ENCODE data around the gene TMEM52B.
A peak's percentile ranks its signal among the peaks of the same experiment; 100 is the strongest.
"Not testable (repeated sequence)": the region's sequence is repeated elsewhere in the genome, so short reads cannot be mapped to it uniquely, and the experiment has no call there.

The TMEM52B gene

DNA sequence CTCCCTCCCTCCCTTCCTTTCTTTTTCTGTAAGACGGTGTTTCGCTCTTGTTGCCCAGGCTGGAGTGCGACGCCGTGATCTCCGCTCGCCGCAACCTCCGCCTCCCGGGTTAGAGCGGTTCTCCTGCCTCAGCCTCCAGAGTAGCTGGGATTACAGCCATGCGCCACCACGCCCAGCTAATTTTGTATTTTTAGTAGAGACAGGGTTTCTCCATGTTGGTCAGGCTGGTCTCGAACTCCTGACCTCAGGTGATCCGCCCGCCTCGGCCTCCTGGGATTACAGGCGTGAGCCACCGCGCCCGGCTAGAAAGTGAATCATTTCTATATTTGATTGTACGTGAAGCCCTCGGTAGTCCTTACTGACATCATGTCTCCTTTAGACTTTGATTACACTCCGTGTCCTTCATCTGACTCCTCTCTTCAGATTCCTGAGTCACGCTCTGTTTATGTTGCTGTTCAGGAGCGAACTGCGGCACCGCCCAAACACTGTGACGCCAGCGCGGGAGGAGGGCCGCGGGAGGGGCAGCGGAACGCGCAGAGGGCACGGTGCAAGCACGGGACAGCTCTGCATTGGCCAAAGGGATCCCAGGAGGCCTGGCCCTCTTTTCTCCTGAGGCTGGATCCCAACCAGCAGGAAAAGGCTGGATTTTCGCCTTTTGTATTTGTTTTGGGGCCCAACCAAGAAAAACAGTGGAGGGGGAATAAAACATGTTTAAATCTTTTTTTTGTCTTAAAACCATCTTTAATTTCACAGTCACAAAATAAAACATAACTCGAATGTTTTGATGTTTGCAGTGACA is 33.3 kb downstream of the TMEM52B start:
- peak; percentile 87 for DNase-seq

GRCh38 chr12:10212739-10213131 is 33.9 kb downstream of the TMEM52B start, which contains the start of gene GABARAPL1:
Gene GABARAPL1 (plus strand): TSS chr12:10212877. CDS start chr12:10213130, 253 bp downstream.
- peak; percentile 84 for DNase-seq

DNA sequence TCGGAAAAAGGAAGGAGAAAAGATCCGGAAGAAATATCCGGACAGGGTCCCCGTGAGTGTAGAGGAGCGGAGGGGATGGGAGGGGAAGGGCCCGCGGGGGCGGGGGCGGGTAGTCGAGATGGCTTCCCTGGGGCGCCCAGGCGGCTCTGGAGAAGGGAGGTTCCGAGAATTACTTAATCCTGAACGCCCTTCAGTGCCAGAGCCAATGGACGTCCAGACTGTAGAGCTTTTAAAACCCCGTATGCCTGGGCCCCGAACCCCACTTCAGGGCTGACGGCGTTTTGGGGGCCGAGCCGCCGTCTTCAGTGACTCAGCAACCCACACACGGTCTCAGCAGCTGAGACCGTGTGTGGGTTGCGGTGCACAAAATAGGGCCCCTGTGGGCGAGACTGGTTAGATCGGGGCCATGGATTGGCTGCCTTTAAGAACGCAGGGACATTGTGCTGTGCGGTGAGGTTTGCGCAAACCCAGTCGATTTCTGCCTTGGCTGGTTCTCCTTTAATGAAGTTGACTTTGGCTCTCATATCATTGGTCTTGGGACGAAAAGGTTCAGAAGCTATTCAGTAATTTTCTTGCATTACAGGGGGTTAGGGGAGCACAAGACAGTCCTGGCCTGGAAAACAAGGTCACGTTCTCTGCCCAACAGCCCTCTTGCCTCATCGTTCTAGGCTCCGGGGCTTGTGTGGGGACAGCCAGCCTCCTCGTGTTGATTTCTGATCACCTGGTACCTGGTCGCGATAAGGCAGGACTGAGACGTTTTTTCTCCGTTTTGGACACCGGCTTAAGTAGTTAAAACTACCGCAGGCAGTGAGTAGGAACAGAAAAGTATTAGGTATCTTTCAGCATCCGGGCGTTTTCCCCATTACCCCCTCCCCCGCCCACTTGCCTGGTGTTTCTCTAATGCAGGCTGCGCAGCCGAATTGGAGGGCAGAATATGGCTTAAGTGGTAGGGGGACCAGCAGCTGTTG is 34.6 kb downstream of the TMEM52B start:
- peak; percentile 84 for DNase-seq

DNA sequence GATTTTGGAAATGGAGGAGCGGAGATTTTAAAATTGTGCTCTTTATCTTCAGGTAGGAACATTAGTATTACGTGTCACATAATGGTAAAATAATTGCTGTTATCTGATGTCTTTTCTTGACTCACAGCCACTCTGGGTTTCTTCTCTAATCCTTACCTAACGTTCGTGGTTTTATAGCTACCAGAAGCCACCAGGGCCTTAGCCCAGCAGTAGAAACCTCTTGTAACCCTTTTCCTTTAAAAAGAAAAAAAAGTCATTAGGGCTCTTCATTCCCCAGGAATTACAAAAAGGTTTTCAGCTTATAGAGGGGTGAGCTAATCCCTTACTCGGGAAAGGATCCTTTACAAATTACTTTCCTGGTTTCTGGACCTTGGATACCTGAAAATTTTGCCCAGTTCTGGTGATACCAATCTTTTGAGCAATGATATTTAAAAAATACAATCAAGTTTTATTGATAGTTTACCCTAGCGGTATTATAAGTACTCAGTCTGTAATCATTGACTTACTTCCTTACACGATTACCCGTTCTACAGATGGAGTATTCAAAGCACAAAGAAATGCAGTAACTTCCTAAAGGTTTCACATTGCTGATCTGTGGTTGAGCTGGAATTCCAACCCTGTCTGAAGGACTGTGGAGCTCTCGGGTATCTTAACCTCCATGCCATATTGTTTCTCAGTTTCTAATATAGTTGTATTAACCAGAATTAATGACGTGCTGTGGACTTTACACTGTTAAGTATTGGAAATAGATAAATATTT is 35.5 kb downstream of the TMEM52B start:
- no peak for DNase-seq

DNA sequence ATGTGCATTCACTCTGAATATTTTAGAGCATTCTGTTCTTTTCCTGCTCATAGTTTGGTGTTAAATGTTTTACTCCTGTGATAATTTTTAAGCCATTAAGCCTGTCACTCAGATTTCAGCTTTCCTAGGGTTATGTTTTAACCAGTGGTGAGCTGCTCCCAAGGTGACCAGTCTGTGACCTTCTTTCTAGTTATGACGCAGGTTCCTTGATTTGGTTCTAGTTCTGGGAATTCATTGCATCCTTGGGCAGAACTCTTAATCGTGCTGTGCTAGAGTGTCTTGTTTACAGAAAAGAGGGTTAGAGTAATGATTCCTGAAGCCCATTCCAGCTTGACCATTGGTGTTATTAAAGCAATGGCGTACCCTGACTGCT is 36.0 kb downstream of the TMEM52B start:
- DNase-seq, result no peak

DNA sequence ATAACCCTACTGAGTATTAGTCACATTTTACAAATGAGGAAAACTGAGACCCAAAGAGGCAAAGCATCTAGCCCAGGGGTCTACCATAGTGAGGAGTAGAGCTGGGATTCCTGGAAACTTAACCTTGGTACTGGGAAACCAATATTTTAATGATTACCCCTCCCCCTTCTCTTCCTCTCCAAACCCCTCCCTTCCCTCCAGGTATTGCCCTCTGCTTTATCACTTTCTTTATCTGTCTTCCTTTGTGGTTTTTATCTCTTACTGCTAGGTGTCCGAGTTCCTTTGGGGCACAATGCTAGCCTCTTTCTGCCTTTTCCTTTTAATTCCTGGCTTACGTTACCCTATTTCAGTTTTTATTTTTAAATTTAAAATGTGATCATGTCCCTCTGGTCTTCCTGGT is 36.6 kb downstream of the TMEM52B start:
- DNase-seq, result no peak

GRCh38 chr12:10215946-10216345 is 37.1 kb downstream of the TMEM52B start:
- DNase-seq, result not testable (repeated sequence)

DNA sequence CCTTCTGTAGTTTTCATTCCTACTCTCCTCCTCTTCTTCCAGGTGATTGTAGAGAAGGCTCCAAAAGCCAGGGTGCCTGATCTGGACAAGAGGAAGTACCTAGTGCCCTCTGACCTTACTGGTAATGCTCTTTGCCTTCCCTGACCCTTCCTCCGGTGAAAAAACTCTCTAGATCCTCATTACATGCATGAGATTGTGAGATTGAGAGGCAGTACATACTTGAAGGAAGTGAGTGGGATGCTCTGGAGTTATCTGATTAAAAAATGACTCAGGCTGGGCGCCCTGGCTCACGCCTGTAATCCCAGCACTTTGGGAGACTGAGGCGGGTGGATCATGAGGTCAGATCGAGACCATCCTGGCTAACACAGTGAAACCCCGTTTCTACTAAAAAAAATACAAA is 39.2 kb downstream of the TMEM52B start:
- DNase-seq, result no peak

GRCh38 chr12:10220398-10221077 is 41.7 kb downstream of the TMEM52B start:
- no peak for DNase-seq

DNA sequence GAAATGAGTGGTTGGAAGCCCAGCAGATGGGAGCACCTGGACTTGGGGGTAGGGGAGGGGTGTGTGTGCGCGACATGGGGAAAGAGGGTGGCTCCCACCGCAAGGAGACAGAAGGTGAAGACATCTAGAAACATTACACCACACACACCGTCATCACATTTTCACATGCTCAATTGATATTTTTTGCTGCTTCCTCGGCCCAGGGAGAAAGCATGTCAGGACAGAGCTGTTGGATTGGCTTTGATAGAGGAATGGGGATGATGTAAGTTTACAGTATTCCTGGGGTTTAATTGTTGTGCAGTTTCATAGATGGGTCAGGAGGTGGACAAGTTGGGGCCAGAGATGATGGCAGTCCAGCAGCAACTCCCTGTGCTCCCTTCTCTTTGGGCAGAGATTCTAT is 43.0 kb downstream of the TMEM52B start:
- DNase-seq, result no peak

- DNase-seq, result no peak
Measured at GRCh38 chr12:10223208-10223607, 44.4 kb downstream of the TMEM52B start.

DNA sequence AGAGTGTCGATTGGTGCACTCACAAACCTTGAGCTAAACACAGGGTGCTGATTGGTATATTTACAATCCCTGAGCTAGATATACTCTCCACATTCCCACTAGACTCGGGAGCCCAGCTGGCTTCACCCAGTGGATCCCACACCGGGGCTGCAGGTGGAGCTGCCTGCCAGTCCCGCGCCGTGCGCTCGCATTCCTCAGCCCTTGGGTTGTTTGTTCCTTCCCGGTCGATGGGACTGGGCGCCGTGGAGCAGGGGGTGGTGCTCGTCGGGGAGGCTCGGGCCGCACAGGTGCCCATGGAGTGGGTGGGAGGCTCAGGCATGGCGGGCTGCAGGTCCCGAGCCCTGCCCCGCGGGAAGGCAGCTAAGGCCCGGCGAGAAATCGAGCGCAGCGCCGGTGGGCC is 46.6 kb downstream of the TMEM52B start:
- not testable (repeated sequence) for DNase-seq

DNA sequence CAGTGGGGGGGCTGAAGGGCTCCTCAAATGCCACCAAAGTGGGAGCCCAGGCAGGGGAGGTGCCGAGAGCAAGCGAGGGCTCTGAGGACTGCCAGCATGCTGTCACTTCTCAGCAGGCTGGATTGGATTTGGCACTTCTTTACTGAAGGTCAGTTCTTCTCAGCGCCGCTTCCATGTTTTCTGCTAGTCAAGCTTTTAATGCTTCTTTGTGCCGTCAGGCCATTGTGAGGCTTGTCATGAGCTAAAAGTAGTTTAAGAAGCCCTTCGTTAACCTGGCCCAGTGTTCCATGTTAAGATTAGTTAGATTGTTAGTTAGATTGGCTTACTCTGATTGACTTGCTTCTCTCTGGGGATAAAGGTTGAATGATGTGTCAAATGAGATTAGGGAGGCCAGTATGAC is 47.3 kb downstream of the TMEM52B start:
- DNase-seq, result no peak

- DNase-seq, result no peak
Measured at GRCh38 chr12:10226731-10227130, 47.9 kb downstream of the TMEM52B start.

- DNase-seq, result no peak
Measured at GRCh38 chr12:10227648-10228047, 48.8 kb downstream of the TMEM52B start.

DNA sequence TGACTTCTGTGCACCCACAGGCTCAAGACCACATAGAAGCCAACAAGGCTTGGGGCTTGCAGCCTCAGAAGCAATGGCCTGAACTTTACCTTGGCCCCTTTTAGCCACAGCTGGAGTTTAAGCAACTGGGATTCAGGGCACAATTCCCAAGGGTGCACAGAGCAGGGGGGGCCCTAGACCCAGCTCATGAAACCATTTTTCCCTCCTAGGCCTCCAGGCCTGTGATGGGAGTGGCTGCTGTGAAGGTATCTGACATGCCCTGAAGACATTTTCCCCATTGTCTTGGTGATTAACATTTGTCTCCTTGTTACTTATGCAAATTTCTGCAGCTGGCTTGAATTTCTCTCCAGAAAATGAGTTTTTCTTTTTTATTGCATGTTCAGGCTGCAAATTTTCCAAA is 55.7 kb downstream of the TMEM52B start:
- DNase-seq, result no peak

GRCh38 chr12:10235761-10236631 is 57.2 kb downstream of the TMEM52B start:
- peak; percentile 23 for DNase-seq

- no peak for DNase-seq
Measured at GRCh38 chr12:10236720-10237119, 57.9 kb downstream of the TMEM52B start.

GRCh38 chr12:10238526-10238925 is 59.7 kb downstream of the TMEM52B start:
- DNase-seq, result no peak

- DNase-seq, result no peak
Measured at GRCh38 chr12:10241290-10241689, 62.5 kb downstream of the TMEM52B start.

Data from central memory CD4-positive, alpha-beta T cell (primary cell).